NCI-H82 (cell line): ENCODE data around the gene ABR.
"Not testable (repeated sequence)": the region's sequence is repeated elsewhere in the genome, so short reads cannot be mapped to it uniquely, and the experiment has no call there.

Source experiments
- DNase-seq: peaks from one replicate; lab custom pipeline; 2025; lab: John Stamatoyannopoulos, UW

ABR gene

GRCh38 chr17:983921-984320 lies 195.9 kb downstream of the ABR start:
- DNase-seq = no peak

DNA sequence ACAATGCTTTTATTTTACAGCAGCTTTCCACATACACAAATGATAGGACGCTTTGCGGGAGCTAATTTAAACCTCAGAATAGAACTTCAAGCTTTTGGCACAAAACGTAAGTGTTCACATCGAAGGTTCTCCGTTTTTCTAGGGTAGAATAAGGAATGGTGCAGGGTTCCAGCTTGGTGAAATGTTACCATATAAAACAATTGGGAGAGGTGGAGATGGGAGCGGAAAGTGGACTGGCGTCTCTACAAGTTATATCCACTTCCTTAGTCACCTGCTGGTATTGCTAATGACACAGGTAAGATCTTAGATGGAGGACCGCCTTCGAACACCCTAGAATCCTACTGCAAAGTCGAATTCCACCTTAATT lies 198.5 kb downstream of the ABR start:
- DNase-seq = no peak

- DNase-seq = peak; percentile 96
These were observed 199.1 kb downstream of the ABR start for GRCh38 chr17:980406-981291.

GRCh38 chr17:979539-980405 lies 200.0 kb downstream of the ABR start, which contains the start of gene NXN:
Gene NXN, minus strand, starts transcription at chr17:979776.
- peak; percentile 91 for DNase-seq

- DNase-seq = peak; percentile 77
These were observed 200.6 kb downstream of the ABR start for GRCh38 chr17:979212-979538.

DNA sequence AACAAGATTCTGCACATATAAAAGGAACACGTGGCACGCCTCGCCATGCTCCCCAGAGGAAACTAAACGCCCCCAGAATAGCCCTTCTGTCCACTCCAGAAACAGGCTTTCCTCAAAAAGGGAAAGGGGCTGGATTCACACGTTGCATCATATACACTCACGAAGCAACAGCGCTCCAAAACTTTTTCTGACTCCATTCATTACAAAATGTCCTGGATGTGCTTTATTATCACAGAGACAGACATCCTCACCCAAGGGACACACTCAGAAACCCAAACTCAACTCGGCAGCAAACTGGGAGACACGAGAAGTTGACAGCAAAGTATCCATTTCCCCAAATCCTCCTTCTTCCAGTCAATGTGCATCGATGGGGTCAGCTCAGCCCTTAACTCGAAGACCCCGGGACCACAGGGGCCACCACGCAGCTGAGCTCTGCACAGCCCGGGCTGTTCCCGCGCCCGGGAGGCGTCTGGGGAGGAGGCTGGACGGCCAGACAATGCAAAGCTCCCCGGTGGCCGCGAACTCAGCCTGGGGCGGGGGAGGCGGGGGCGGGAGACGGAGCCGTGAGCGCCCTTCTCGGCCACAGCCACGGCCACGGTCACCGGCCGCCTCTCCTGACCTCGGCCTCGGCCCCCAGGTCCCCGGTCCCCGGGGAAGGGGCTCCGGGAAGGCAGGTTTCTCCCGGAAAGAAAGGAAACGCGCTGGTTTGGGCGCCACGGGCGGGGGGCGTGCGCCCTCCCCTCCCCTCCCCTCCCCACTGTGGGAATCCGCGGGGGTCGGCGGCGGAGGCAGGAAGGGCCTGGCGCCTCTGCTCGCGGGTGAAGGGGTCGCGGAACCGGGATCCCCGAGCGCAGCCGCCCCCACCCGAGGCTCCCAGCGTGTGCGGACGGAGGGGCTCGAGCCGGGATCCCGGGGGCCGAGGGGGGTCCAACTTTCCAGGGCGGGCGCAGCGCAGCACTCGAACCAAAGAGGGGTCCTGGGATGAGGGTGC lies 201.4 kb downstream of the ABR start:
- DNase-seq = peak; percentile 76

DNA sequence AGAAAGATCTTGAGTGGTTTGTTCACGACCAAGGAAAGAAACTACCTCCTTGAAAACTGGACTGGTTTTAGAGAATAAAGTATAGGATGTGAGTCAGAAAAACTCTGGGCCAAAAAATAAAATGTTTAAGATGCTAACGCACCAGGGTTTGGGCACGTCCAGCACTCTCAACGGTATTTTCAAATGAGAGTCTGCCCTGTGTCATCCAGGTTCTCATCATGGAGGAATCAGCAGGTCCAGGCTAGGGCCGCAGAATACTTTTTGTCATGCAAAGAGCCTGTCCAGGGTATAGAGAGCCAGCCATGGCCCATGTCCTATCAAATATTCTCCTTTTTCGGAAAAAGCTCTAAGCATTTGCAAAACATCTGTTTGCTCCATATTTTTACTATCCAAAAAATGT lies 202.6 kb downstream of the ABR start:
- DNase-seq = no peak

DNA sequence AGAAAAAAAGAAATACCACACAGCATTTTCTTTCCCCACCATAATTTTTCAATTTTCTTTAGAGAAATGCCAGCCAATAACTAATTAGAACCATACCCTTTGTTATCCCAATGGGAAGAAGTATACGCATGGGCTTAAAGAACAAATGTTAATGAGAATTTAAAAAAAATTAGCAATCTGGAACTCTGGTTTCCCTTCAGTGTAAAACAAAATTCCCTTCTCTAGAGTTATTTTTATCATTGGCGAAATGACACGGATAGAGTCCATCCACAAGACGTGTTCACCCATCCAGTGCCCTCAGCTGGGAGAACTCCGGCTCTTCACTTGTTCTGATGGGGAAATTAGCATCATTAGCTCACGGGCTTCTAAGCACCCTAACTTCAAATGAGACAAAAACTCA lies 203.5 kb downstream of the ABR start:
- DNase-seq = no peak

DNA sequence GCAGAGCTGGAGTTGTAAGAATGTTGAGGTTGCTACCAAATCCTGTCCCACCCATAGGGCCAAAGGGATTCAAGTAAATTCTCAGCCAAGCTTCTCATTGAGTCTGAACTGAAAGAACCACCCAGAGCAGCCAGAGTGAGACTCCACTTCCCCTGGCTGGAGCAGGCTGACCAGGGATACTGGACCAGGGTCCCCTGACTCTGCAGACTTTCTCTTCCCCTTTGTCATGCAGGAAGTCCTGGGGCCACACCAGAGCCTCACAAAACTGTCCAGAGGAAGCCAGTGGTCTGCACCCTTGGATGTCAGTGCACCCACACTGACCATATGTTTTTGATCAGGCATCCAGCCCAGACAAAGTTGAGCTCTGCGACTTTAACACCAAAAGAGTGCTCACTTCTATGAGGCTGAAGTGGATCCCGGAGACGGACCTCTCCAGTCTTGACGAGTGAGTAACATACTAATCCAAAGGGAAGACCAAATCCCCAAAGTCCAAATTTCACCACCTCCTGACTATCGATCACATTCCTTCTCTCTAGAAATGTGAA lies 204.3 kb downstream of the ABR start:
- no peak for DNase-seq

DNA sequence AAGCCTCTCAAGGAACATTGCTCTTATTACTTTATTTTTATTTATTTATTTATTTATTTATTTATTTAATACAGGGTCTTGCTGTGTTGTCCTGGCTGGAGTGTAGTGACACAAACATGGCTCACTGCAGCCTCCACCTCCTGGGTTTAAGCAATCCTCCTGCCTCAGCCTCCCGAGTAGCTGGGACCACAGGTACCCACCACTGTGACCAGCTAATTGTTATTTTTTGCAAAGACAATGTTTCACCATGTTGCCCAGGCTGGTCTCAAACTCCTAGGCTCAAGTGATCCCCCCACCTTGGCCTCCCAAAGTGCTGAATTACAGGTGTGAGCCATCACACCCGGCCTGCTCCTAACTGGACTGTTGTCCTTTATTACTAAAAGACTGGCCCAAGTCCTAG lies 205.0 kb downstream of the ABR start:
- not testable (repeated sequence) for DNase-seq

- DNase-seq = no peak
These were observed 206.7 kb downstream of the ABR start for GRCh38 chr17:973053-973452.

DNA sequence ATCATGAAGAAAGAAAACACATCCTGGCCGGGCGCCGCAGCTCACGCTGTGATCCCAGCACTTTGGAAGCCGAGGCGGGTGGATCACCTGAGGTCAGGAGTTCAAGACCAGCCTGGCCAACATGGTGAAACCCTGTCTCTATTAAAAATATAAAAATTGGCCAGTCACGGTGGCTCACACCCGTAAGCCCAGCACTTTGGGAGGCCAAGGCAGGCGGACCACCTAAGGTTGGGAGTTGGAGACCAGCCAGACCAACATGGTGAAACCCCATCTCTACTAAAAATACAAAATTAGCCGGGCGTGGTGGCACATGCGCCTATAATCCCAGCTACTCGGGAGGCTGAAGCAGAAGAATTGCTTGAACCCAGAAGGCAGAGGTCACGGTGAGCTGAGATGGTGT lies 207.9 kb downstream of the ABR start:
- not testable (repeated sequence) for DNase-seq

DNA sequence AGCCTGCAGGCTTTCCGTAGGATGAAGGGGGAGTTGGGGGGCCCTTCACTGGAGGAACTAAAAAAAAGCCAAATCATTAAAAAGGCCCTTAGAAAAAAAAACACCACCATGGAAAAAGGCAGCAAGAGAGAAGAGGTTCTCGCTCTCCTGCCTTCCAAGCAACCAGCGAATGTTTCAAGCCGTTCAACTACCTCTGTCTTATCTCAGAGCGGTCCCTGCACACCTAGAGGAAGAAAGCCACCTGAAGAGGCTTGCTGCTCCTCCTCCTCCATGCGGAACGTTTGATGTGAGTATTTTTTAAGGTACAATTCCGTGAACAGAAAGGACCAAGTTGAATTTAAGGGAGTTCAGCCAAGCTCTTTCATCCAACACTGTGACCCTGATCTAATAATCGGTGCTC lies 209.4 kb downstream of the ABR start:
- no peak for DNase-seq

DNA sequence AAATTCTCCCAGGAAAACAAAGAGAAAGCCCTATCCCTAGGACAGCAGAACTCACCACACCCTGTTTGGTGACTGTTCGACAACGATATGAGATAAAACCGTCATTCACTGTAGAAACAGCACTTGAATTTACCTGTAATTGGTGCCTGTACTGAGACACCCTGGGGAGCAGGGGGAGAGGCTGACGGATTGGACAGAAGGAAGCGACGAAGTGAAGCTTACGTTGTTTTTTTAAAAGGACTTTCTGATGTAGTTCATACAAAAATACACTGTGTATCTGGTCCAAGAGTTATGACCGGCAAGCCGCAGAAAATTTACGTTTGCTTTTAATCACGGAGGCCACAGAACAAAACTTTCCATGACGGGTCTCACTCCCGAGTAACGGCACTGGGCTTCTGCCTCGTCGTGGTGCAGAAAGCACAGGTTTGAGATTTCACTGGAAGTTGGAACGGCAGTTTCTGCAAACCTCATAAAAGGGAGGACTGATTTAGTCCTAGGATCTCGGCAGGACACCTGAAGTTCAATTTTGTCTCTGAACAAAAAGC lies 209.9 kb downstream of the ABR start:
- no peak for DNase-seq

- DNase-seq = no peak
These were observed 210.7 kb downstream of the ABR start for GRCh38 chr17:968812-969730.

- DNase-seq = no peak
These were observed 212.7 kb downstream of the ABR start for GRCh38 chr17:967122-967521.

GRCh38 chr17:965311-965989 lies 214.3 kb downstream of the ABR start:
- DNase-seq = peak; percentile 92

- DNase-seq = peak; percentile 96
These were observed 214.9 kb downstream of the ABR start for GRCh38 chr17:964876-965275.

DNA sequence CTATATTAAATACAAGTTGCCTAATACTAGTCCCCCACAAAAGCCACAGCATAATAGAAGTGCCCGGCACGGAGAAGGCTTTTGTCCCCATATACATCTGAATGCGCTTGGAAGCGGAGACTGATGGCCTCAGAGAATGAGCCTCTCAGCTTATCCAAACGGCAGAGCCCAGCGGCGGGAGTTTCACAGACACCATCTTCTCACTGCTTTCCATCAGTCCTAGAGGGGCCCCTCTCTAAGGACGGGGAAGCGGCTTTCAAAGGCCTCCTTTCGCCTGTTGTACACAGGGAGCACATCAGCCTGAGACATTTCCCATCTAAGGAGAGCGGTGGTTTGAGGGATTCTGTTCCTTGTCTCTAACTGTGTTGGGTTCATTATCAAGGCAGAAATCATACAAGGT lies 217.1 kb downstream of the ABR start:
- peak; percentile 21 for DNase-seq

- DNase-seq = no peak
These were observed 217.6 kb downstream of the ABR start for GRCh38 chr17:962166-962565.
